SKM-1 treated with dmso at 0.1 percent for 144 hours (cell line): ENCODE results near the gene PTPRU.
A peak's percentile ranks its signal among the peaks of the same experiment; 100 is the strongest.
"Not testable (repeated sequence)": the region's sequence is repeated elsewhere in the genome, so short reads cannot be mapped to it uniquely, and the experiment has no call there.

Experiments
- DNase-seq: peaks from one replicate; lab custom pipeline; 2025; ENCODE audit not compliant: unreplicated experiment; lab: John Stamatoyannopoulos, UW

PTPRU gene

DNA sequence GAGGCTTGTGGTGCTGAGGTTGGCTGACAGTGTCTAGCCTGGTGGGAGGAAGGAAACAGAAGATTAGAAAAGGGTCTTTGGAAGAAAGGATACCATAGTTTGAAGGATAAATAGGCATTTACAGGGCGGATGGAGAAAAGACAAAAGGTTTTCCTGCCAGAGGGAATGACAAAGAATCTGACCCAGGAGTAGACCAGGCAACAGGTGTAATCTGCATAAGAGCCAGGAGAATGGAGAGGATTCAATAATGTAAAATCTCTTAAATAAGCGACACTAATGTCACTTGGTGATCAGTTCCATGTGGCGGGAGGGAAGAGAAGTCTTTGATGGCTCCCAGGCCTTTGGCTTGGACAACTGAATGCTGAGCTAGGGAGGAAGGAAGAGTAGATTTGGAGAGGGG is 15.0 kb upstream of the PTPRU start:
- no peak for DNase-seq

DNA sequence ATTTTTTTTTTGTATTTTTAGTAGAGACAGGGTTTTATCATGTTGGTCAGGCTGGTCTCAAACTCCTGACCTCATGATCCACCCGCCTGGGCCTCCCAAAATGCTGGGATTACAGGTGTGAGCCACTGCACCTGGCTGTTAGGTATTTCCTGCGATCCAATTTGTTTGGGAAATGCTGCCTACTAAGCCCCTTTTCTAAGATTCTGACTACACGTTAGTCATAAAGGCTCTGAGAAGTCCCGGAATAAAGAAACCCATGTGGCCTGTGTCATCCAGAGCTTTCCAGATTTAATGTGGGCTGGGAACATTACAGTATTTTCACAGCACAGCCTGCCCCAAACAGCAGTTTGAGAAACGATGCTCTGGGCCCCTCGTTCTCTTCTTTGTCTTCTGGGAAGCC is 14.1 kb upstream of the PTPRU start:
- not testable (repeated sequence) for DNase-seq

DNA sequence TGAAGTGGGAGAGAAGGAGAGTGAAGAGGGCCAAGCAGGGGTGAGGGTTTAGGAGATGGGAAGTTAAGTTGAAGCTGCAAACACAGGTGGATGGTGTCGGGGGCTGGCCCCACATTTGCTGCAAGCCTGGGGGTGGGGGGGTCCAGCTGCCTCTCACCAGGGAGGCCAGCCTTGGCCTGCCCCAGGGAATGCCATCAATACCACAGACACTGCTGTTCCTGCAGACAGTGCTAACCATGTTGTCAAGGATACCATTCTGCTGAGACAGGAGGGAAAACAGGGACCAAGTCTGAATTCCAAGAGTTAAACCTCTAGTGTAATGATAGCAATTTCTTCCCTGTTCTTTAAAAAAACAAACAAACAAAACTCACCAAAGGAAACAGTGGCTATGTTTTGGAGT is 13.6 kb upstream of the PTPRU start:
- no peak for DNase-seq

DNA sequence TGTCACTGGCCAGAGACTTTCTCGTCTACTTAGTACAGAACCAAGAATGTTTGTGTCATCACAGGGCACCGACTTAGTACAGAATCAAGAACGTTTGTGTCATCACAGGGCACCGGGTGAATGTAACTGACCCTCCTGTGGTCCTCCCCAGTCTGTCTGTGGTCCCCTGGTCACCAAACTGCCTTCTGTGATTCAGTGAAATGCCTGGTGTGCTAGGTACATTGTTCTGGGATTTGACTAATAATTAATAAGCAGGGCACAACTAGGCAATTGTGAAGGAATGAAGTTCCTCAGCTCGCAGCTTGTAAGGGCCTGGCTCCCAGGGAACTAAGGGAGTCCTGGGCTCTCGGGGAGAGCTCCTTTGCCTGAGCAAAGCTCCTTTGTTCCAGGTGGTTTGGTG is 12.8 kb upstream of the PTPRU start:
- no peak for DNase-seq

DNA sequence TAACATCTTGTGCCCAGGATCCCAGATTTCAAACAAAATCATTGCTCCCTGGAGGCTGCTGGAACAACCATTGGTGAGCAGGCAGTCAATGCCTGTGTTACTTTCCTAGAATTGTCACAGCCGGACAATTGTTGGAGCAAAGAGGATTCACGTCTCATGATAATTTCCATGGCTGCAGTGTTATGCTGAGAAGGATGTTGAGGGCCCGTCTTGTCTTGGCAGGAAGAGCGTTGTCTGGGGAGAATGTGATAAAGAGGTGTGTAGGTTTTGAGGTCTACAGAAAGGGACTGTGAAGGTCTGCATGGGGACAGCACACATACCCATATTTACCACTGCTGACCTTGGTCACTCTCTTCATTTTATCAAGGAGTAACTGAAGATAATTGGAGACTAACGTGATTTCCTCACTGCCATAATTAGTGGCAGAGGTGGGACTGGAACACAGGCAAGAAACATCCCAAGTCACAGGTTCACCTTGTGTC is 11.9 kb upstream of the PTPRU start:
- DNase-seq = no peak

DNA sequence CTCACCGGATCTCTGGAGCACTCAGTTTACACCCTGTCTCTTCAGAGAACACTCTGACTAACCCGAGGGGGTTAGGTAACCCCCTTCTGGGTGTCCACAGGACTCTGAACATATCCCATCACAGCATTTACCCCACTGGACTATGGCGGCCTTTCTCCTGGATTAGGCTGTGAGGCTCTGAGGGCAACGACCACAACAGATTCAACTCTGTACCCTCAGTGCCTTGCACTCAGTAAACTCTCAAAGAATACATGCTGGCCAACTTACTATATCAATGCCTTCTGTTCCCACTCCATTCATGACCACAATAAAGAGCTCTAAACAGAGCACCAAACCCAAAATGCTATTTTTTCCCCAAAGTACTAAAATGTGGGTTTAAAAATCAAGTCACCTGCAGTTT is 11.0 kb upstream of the PTPRU start:
- no peak for DNase-seq

DNA sequence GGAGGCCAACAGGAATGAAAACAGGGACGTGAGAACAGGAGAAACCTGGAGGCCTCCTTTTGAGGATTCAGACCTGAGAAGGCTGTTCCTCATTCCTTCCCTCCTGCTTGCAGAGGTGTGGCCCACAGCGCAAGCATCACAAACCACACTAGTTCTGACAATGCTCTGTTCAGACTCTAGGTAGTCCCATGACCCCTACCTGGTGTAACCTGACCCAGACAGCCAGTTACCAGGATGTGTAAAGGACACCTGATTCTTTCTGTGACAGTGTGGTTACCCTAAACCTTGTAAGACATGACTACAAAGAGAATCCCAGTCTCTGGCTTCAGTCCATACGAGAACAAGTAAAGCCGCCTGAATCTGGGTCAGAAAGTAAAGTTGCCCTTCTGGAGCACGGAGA is 8.8 kb upstream of the PTPRU start:
- DNase-seq = no peak

DNA sequence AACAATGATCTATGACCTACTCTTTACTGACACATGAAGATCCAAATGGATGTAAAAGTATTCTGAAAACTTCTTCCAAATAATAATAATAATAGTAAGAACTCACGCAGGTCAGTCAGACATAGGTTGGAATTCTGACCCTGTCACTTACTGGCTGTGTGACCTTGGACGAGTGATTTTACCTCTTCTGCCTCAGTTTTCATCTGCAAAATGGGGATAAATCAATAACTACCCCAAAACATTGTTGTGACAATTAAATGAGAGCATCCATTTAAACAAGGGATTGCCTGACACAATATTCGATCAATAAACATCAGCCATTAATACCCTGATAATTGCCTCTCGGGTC is 6.1 kb upstream of the PTPRU start:
- DNase-seq = no peak

DNA sequence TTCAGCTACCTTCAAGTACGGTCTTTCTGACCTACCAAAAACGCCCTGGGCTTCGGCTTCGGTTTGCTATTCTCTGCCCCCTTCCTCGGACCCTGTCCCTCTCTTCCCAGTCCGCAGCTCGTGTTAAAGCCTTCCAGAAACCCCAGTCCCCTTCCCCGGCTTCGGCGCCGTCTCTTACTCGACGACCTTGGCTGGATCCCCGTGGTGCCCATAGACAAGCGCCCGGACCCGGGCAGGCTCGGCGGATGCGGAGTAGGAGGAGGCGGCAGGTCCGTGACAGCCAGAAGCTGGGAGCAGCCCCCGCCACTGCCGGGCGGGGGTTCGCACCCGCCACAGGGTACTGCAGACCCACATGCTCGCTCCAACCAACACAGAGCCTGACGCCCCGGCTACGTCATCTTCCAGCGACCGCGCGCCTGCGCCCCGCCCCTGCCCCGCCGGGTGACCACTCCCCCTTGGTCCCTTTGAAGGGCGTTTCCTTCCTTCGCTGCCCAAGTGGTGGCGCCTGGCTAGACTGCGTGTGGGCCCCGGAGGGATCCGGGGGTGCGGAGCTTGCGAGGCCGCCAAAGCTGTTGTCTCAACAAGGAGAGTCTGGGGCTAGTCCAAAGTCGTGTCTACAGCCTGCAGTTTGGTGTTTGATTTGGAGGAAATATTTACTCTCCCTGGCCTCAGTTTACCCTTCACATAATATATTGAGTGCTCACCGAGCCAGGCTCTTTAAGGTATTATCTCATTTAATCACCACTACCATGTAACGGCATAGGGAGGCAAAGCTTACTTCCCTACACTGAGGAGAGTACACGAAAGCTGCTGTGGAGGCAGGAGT is 5.6 kb upstream of the PTPRU start, which contains the start of gene MECR:
Gene MECR, minus strand, starts transcription at position 382 of the 826 bp plus-strand sequence. Its CDS starts 28 bp downstream, at position 354.
- DNase-seq = peak; percentile 89

DNA sequence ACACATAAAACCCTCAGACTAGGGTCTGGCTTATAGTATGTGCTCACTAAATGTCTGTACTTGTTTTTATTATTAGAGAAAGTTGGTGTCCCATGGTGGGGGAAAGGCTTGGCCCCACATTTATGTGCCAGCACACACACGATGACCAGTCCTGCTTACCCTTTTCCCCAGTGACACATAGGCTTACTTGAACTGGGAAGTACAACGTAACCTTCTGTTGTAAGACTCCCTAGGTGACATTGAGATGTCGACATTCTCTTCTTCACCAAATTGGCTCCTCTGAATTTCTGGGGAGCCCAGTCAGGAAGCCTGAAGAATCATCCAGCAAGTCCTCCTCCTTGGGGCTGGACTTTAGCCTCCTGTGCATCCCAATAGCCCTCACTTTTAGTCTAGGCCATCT is 3.9 kb upstream of the PTPRU start:
- no peak for DNase-seq

DNA sequence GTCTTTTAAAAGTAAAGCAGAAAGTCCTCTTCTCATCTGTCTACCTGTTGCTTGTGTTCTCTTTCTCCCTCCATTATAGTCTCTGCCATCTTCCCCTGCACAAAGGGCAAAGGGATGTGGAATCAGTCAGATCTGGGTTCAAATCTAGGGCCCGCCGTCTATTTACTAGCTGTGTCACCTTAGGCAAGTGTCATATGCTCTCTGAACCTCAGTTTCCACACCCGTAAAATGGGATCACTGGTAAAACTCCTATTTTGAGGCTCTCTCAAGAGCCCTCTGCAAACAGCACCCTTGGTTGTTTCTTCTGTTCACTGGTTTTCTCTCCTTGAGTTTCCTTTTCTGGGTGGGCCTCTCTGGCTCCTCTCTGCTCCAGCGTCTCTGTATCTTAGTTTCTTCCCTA is 2.6 kb upstream of the PTPRU start:
- no peak for DNase-seq

DNA sequence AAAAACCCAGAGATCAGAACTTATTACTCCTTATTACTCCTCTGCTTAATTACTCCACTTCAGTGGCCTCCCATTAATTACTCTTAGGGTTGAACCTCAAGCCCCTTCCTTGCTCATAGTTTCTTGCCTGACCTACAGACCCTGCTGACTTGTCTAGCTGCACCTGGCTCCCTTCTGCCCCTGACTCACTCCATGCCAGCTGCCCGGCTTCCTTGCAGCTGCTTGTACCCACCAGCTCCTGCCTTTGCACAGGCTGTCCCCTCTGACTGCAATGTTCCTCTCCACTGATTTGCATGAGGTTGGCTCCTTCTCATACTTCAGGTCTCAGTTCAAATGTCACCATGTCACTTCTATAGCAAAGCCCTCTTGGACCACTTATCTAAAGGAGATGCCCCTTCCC is 1.9 kb upstream of the PTPRU start:
- DNase-seq = no peak

DNA sequence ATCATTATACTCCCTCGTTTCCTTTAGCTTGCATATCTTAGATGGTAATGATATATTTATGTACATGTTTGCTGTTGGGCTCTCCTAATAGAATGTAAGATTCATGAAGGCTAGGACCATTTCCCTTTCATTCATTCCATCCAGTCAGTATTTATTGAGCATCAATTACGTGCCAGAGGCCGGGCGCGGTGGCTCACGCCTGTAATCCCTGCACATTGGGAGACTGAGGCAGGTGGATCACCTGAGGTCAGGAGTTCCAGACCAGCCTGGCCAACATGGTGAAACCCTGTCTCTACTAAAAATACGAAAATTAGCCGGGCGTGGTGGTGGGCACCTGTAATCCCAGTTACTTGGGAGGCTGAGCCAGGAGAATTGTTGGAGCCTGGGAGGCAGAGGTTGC is 1.4 kb upstream of the PTPRU start:
- DNase-seq = not testable (repeated sequence)

DNA sequence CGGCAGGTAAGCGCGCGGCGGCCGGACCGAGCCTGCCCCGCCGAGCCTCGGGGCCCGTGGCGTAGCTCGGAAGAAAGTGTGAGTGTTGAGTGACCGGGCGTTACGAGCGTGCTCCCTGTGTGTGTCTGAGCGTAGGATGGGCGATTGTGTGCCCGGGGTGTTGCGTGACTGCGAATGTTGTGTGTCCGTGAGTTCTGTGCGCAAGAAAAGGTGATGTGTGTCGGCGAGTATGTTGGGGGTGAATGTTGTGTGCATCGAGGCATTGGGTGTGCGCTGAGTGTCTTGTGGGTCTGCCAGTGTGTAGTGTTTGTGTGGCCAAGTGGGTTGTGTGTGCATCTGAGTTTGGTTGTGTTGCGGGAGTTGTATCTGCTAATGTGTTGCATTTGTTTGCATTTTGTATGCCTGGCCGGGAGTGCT is 398 bp downstream of the PTPRU start:
- DNase-seq = no peak

DNA sequence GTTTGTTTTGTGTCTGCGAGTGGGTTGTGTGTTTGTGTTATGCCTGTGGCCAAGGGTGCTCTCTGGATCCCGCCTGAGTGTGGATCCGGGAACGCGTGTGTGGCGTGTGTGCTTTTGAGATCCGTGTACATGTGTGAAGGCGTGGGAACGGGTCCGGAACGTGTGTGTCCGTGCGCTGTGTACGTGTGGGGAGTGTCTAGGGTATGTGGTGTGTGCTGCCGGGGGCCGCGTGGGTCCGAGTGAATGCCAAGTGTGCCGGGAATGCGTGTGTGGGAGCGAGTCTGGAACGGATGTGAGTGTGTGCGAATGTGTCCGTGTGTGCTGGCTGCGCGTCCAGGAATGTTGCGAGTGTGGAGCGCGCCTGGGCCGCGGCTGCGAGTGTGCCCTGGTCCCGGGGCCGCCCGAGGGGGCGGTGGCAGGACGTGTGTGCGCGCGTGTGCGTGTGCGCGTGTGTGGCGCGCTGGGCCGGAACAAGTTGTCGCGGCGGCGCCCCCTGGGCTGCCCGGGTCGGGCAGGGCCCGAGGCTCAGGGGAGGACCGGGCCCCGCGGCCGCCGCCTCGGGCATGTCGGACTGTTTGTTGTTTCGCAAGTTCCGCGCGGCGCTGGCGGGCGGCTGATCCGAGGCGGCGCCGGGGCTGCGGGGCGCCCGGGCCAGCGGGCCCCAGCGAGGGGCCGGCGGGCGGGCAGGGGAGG is 953 bp downstream of the PTPRU start:
- peak; percentile 37 for DNase-seq

DNA sequence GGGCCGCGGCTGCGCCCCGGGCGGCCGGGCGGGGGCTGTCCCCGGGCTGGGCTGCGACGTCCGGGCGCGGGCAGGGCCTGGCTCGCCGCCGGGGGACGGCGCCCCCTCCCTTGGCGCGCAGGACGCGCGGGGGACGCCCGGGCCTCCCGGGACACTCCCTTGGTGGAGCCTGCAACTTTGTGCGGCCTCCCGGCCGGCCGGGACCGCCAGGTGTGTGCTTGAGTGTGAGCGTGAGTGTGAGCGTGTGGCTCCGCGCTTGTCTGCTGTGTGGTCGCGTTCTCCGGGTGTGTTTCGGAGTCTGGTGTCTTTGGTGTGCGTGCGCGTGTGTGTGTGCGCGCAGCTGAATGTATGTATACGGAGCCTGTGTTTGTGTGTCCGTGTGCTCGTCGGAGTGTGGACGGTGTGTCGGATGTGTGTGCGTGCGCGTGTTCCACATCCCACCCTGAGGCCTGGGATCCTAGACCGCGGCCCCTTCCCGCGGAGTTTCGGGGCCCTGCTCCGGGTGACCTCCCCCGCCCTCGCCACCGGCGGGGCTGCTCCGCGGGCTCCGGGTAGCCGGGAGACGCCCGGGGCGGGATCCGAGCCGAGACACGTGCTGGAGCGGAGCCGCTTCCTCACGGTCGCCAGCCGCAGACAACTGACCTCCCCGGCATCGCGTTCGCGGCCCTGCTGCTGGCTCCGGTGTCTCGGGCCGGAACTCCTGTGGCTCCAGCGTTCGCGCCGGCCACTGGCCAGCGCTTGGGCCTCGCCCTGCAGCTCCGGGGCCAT is 1.7 kb downstream of the PTPRU start:
- no peak for DNase-seq

DNA sequence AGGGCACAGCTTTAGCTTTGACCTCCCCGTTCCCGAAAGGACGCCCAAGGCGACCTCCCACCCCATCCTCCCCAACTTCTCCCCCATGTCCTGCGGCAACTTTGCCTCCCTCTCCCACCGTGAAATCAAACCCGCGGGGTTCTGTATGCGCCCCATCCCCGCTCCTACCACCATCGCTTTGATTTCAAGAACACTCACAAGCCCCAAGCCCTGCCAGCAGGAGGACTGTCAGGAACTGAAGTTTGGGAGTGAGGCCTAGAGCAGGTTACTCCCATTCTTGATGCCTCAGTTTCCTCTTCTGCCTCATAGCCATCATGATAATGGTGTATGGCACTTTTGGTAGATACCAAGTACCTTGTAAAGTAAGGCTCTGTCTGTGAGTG is 2.3 kb downstream of the PTPRU start:
- no peak for DNase-seq

DNA sequence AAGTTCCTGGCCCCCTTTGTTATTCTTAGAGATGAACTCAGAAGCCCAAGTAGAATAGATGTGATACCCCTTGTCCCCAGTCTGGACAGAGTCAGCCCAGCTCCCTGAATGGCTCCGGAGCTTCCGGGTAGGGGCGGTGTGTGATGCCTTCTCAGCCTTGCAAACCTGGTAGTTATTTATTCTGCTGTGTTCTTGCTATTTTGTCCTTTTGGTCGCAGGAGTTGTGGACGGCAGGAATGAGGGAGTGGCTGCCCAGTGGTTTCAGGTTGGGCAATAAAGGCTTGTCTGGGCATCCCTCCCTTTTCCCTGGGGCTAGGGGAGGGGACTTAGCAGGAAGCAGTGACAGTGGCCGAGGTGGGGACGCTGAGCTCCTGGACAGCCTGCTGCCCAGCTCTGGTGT is 2.8 kb downstream of the PTPRU start:
- peak; percentile 19 for DNase-seq

DNA sequence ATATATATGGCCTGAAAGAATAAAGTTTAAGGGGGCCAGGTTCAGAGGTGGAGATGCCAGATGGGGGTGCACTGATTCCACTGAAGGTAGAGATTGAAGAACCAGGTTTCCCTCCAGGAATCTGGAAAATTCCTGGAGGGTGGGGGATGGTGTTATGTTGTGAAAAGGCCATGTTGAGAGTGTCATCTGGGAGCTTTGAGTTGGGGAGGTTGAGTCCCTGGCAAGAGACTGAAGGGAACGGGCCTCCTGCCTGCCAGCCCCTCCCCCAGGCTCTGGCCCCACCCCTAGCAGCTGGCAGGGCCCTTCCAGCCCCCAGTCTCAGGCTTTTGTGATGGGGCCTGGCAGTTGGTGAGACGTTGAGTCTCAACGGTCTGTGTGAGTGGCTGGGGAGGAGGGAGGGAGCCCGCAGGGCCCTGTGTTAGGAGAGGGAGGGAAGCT is 4.1 kb downstream of the PTPRU start:
- DNase-seq = no peak

DNA sequence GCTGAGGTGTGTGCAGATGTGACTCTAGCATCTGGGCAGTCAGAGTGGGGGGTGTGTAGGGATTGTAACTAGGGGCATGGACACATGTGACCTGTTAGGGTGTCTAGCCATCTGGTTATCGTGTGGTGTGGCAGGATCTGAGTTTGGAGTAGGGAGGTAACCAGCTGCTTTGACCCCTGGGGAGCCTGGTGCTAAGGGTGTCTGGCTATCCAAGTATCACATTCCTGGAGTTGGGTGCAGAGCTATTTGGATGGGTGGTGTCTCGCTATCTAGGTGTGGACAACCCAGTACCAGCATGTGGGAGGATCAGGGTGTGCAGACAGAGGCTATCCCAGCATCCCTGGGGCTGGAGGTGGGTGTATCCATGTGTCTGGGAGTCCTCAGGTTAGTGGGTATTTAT is 4.7 kb downstream of the PTPRU start:
- no peak for DNase-seq

DNA sequence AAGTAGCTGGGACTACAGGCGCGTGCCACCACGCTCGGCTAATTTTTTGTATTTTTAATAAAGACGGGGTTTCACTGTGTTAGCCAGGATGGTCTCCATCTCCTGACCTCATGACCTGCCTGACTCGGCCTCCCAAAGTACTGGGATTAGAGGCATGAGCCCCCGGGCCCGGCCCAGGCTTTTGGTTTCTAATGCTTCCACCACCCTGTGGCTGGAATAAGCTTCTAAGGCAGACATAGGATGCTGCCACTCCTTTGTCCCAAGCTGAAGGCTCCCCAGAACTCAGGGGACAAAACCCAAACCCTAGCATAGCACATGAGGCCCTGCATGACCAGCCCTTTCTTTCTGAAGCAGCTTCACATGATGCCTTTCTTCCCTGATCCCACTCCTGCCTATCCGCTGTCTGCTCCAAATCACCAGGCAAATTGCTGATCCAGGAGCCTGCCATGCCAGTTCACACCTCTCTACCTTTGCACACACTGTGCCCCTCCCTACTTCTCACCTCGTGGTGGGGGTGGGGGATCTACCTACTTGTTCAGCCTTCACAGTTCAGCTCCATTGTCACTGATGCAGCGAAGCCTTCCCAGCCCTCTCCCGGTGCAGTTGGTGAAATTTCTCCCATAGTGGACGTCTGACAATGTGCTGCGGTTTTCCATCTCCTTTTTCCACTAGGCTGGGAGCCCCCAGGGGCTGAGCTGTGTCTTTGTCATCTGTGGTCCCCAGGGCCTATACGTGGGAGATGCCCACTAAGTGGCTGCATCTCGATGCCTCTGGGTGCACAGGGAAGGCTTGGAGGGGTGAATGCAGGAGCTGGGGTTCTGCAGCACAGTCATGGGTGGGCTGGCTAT is 6.9 kb downstream of the PTPRU start:
- DNase-seq = no peak
